Fibroblast of peridontal ligament (primary cell): ENCODE measurements around the gene SLIT1.

Source experiments
- DNase-seq: peaks from one replicate; pipeline ENCODE4 v3.0.0-alpha.2; 2010; ENCODE audit errors: extremely low read depth

SLIT1 gene

GRCh38 chr10:97065128-97065527 is 120.6 kb downstream of the SLIT1 start:
- no peak for DNase-seq

GRCh38 chr10:97063983-97064837 is 121.5 kb downstream of the SLIT1 start:
- no peak for DNase-seq

- DNase-seq: no peak
Observed at GRCh38 chr10:97063271-97063982, 122.3 kb downstream of the SLIT1 start.

GRCh38 chr10:97062456-97062855 is 123.3 kb downstream of the SLIT1 start:
- no peak for DNase-seq

- no peak for DNase-seq
Observed at GRCh38 chr10:97062046-97062445, 123.7 kb downstream of the SLIT1 start.

- DNase-seq: no peak
Observed at GRCh38 chr10:97061423-97061822, 124.3 kb downstream of the SLIT1 start.

- DNase-seq: no peak
Observed at GRCh38 chr10:97060441-97061084, 125.2 kb downstream of the SLIT1 start.

GRCh38 chr10:97059872-97060205 is 125.9 kb downstream of the SLIT1 start:
- DNase-seq: no peak

- no peak for DNase-seq
Observed at GRCh38 chr10:97059006-97059871, 126.5 kb downstream of the SLIT1 start.

GRCh38 chr10:97058521-97058920 is 127.2 kb downstream of the SLIT1 start:
- DNase-seq: no peak

GRCh38 chr10:97057491-97058235 is 128.1 kb downstream of the SLIT1 start:
- DNase-seq: no peak

GRCh38 chr10:97056003-97056630 is 129.6 kb downstream of the SLIT1 start:
- no peak for DNase-seq

- DNase-seq: no peak
Observed at GRCh38 chr10:97053276-97053675, 132.5 kb downstream of the SLIT1 start.

- DNase-seq: no peak
Observed at GRCh38 chr10:97050956-97051496, 134.7 kb downstream of the SLIT1 start.

GRCh38 chr10:97050205-97050745 is 135.5 kb downstream of the SLIT1 start:
- no peak for DNase-seq

GRCh38 chr10:97049670-97050069 is 136.1 kb downstream of the SLIT1 start:
- no peak for DNase-seq

GRCh38 chr10:97048649-97049427 is 136.9 kb downstream of the SLIT1 start:
- DNase-seq: no peak

- no peak for DNase-seq
Observed at GRCh38 chr10:97047788-97048187, 138.0 kb downstream of the SLIT1 start.

GRCh38 chr10:97047083-97047736 is 138.5 kb downstream of the SLIT1 start:
- no peak for DNase-seq
